Heart left ventricle (tissue), 13 donors: ENCODE data around the gene ZSCAN5A.

Experiments
- CTCF ChIP-seq, 12 donors: fragments of 200-600 bp; sonication (generic) in 4 of 12; IDR thresholded peaks; one replicate each; pipeline versions ENCODE4 v1.5.0 to v1.8.0; 2018 to 2022; ENCODE audit warnings: antibody characterized with exemption in 12 of 12, mild to moderate bottlenecking in 5 of 12
- POLR2A ChIP-seq, 2 donors: fragments of 450-650 bp; IDR thresholded peaks; one replicate each; pipeline ENCODE4 v1.6.1; 2017; ENCODE audit warnings: antibody characterized with exemption in 2 of 2, mild to moderate bottlenecking in 2 of 2, moderate library complexity in 2 of 2
- donor health status: ischemic (EF 13 %, LVEDD 7.1; RV severe dilation, severe dysfunction).
- donor health status: DM: no; HTN: yes; CAD: no.
- donor health status: DM: no; HTN: no; CAD: no.
- donor health status: ischemic (EF 25% LVEDD 6.9; RV normal size, moderate dysfunction).
- donor health status: ischemic (EF 25% LVEDD 5.7; RV mildly dilated, moderate dysfunction).
- donor health status: ischemic (EF 35%, LVEDD 5.7; RV mildly dilated, moderate dysfunction).
- donor health status: nonischemic (EF 11% LVEDD 7.7; RV severe dilation, severe dysfunction).
- donor health status: DM: yes; HTN: yes; CAD: no.
- donor health status: PGD.
- donor health status: ischemic (EF 29% LVEDD 5.4; RV normal size, mild dysfunction).
- donor health status: nonischemic (EF 23%, LVEDD 6.1; RV moderate dilation, normal function).

DNA sequence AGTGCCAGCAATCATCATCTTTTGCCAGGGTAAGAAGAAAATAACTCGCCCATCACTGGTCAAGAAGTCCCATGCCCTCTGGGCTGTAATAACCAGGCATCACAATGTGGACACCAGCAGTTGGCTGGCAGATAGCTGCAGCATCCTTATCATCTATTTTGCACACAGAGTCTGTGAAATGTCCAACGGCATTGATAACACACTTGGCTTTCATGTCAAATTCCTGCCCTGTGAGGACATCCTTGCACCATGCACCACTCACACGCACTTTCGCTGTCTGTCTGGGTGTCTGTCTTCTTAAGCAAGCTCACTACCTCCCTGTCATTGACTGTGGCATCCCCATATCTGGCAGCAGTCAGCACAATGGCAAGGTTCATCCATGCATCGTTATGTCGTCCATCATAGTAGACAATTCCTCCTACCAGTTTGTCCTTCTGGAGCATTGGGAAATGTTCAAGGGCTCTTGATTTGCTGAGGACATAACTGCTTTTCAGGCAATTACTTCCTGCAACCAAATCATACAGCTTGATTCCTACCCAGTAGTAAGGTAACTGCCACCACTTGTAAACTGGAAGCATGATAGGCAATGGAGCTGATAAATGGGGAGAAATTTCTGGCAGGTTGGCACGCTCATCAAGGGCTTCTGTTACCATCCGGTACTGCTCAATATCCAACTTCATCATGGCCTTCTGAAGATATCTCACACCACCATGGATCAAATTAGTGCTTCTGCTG, 6.8 kb upstream of the ZSCAN5A start:
- TF ChIP-seq CTCF (IDR thresholded peaks at IDR 0.05), result no peak
- TF ChIP-seq POLR2A (IDR thresholded peaks at IDR 0.05), result no peak
